DOHH2 (cell line): Measurements from ENCODE around the gene SUPT20H.

Source experiments
- H3F3A ChIP-seq: fragments of 200-600 bp; sonication (generic), shearing (Covaris generic); 2 replicates; pipeline ENCODE4 v1.6.0; 2016; ENCODE audit warnings: antibody characterized with exemption, mild to moderate bottlenecking; ENCODE audit not compliant: control insufficient read depth, insufficient read depth
- H3K27ac ChIP-seq: fragments of 200-600 bp; sonication (generic); 2 replicates; pipeline ENCODE4 v1.5.1; 2014; ENCODE audit warnings: low read depth, mild to moderate bottlenecking, low read length, moderate library complexity
- H3K27me3 ChIP-seq: fragments of 200-600 bp; sonication (generic); 2 replicates; pipeline ENCODE4 v1.6.1; 2014; ENCODE audit warnings: mild to moderate bottlenecking, low read length, mixed read lengths; ENCODE audit not compliant: control insufficient read depth
- H3K36me3 ChIP-seq: fragments of 200-600 bp; sonication (generic); 2 replicates; pipeline ENCODE4 v1.6.1; 2014; ENCODE audit warnings: mild to moderate bottlenecking, low read length, moderate library complexity, mixed read lengths; ENCODE audit not compliant: control insufficient read depth
- H3K4me1 ChIP-seq: fragments of 200-600 bp; sonication (generic); 2 replicates; pipeline ENCODE4 v1.6.1; 2014; ENCODE audit warnings: mild to moderate bottlenecking, low read length, mixed read lengths; ENCODE audit not compliant: control insufficient read depth
- H3K4me2 ChIP-seq: fragments of 200-600 bp; sonication (generic); 2 replicates; pipeline ENCODE4 v1.6.0; 2014; ENCODE audit warnings: mild to moderate bottlenecking, low read length, moderate library complexity
- H3K4me3 ChIP-seq: fragments of 200-600 bp; sonication (generic); 2 replicates; pipeline ENCODE4 v1.5.1; 2014; ENCODE audit warnings: mild to moderate bottlenecking, low read length, mixed read lengths
- H3K79me2 ChIP-seq: fragments of 200-600 bp; sonication (generic); 2 replicates; pipeline ENCODE4 v1.6.1; 2014; ENCODE audit warnings: mild to moderate bottlenecking, low read length, mixed read lengths; ENCODE audit not compliant: control insufficient read depth
- H3K9me2 ChIP-seq: fragments of 200-600 bp; sonication (generic); replicated peaks from 2 replicates; pipeline ENCODE4 v1.6.1; 2014; ENCODE audit warnings: mild to moderate bottlenecking, low read length, mixed read lengths; ENCODE audit not compliant: control insufficient read depth
- H3K9me3 ChIP-seq: fragments of 200-600 bp; sonication (generic); 2 replicates; pipeline ENCODE4 v1.6.1; 2014; ENCODE audit warnings: antibody characterized with exemption, low read length, mixed read lengths; ENCODE audit not compliant: control insufficient read depth, insufficient read depth
- H4K20me1 ChIP-seq: fragments of 200-600 bp; sonication (generic); 2 replicates; pipeline ENCODE4 v1.6.0; 2014; ENCODE audit warnings: low read depth, mild to moderate bottlenecking, antibody characterized with exemption, low read length, moderate library complexity; ENCODE audit not compliant: control insufficient read depth, insufficient read depth
- EZH2phosphoT487 ChIP-seq: fragments of 200-600 bp; sonication (generic); IDR thresholded peaks from 2 replicates; pipeline ENCODE4 v1.6.1; 2017; ENCODE audit warnings: borderline replicate concordance, mild to moderate bottlenecking, antibody characterized with exemption, low read length, moderate library complexity, mixed read lengths
- TF ChIP-seq, protein P1 (sequence below): fragments of 200-600 bp; sonication (generic); IDR thresholded peaks from one replicate; pipeline ENCODE4 v1.5.1; 2014; ENCODE audit warnings: antibody characterized with exemption, mild to moderate bottlenecking, low read depth, low read length; ENCODE audit not compliant: poor library complexity, severe bottlenecking

The SUPT20H gene

DNA sequence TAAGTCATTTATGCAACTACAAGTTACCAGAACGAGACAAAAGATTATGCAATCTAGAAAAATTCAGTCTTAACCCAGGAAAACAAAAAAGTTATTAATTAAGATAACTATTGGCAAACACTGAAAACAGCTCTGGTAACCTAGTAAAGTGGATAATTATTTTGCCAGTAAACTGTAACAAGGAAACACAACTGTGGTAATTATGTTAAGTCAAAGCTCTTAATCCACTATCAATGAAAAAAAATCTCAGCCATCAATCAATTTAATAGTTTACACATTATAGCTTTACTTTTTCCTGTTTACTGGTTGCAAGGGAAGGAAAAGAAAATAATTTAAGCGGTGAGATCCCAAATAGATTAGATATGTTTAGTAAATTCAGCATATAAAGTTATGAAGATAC lies 47.7 kb downstream of the SUPT20H start:
- no peak for TF ChIP-seq EZH2phosphoT487
- TF ChIP-seq, protein P1, sequence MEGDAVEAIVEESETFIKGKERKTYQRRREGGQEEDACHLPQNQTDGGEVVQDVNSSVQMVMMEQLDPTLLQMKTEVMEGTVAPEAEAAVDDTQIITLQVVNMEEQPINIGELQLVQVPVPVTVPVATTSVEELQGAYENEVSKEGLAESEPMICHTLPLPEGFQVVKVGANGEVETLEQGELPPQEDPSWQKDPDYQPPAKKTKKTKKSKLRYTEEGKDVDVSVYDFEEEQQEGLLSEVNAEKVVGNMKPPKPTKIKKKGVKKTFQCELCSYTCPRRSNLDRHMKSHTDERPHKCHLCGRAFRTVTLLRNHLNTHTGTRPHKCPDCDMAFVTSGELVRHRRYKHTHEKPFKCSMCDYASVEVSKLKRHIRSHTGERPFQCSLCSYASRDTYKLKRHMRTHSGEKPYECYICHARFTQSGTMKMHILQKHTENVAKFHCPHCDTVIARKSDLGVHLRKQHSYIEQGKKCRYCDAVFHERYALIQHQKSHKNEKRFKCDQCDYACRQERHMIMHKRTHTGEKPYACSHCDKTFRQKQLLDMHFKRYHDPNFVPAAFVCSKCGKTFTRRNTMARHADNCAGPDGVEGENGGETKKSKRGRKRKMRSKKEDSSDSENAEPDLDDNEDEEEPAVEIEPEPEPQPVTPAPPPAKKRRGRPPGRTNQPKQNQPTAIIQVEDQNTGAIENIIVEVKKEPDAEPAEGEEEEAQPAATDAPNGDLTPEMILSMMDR: no peak
- H4K20me1 ChIP-seq: no peaks in the 10 kb centered on the region
- no peak overlapping the region for H3K4me3 ChIP-seq
- H3K4me1 ChIP-seq: 0 out of 2 replicates have a peak, but pooled peaks cover 4% of the 10 kb centered on the region
- no peaks in the 10 kb centered on the region for H3K9me2 ChIP-seq
- H3F3A ChIP-seq: peaks cover 30% of the 10 kb centered on the region
- H3K27me3 ChIP-seq: no peaks in the 10 kb centered on the region
- no peaks in the 10 kb centered on the region for H3K9me3 ChIP-seq
- peaks cover 91% of the 10 kb centered on the region for H3K36me3 ChIP-seq
- H3K79me2 ChIP-seq: peaks cover 4% of the 10 kb centered on the region; the same call in 1 of the 2 replicates
- H3K27ac ChIP-seq: no peak overlapping the region
- H3K4me2 ChIP-seq: no peak overlapping the region

DNA sequence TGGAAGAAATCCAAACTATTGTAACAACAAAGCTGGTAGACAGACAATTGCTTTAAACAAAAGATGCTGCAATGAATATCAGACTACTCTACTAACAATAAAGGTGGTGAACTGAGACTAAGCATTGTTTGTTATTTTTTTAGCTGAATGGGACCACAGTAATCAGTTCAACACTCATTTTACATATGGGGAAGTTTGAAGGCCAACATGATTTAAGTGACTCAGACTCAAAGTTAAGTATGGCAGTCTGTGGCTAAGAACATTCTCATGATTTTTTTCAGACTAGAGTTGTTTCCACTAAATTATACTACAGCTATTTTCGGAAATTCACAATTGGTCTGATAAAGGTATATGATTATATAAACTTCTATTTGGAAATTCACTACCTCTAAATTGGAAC lies 48.5 kb downstream of the SUPT20H start:
- Histone ChIP-seq H3K9me2 (no peaks in the 10 kb centered on the region), H3K27ac (no peak overlapping the region), H3K36me3 (peaks cover 96% of the 10 kb centered on the region), H3K27me3 (no peaks in the 10 kb centered on the region), H3K4me2 (no peak overlapping the region), H3K4me3 (no peak overlapping the region), H3K9me3 (no peaks in the 10 kb centered on the region), H3K4me1 (0 out of 2 replicates have a peak, but pooled peaks cover 4% of the 10 kb centered on the region), H3K79me2 (peaks cover 10% of the 10 kb centered on the region; the same call in 1 of the 2 replicates), H3F3A (peaks cover 30% of the 10 kb centered on the region), H4K20me1 (no peaks in the 10 kb centered on the region)
- no peak for TF ChIP-seq EZH2phosphoT487
- TF ChIP-seq, protein P1: no peak

DNA sequence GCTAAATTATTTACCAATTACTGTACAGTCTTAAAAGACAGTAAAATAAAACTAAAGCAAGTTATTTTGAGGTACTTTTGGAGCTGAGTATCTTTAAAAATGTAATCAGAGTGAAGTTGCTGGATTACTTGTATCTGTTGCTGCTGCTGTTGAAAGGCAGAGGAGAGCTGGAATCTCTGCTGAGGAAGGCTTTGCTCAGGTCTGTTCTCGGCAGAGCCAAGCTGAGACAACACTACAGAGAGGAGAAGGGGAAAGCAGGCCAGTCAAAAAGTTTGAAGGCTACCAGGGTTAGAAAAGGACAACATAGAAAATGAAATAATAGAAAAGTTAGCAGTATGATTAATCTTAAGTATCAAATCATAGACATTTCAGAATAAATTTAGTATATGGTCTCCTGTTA lies 49.1 kb downstream of the SUPT20H start:
- no peaks in the 10 kb centered on the region for H3K27me3 ChIP-seq
- H3K9me3 ChIP-seq: no peaks in the 10 kb centered on the region
- H3K36me3 ChIP-seq: peaks cover 96% of the 10 kb centered on the region

More for the DNA sequence above, 49.1 kb downstream of the SUPT20H start:
- Histone ChIP-seq H3K27ac (no peak overlapping the region), H3K4me1 (0 out of 2 replicates have a peak, but pooled peaks cover 4% of the 10 kb centered on the region), H3K9me2 (no peaks in the 10 kb centered on the region), H3K79me2 (peaks cover 11% of the 10 kb centered on the region), H4K20me1 (no peaks in the 10 kb centered on the region), H3F3A (peaks cover 30% of the 10 kb centered on the region), H3K4me3 (no peak overlapping the region), H3K4me2 (no peak overlapping the region)
- TF ChIP-seq EZH2phosphoT487: no peak
- TF ChIP-seq, protein P1: no peak
